Activated CD4-positive, alpha-beta T cell treated with anti-CD3 and anti-CD28 coated beads, Interleukin-2, amount 10 ng/mL, durations not matched to agents 7 days and 5 days (primary cell): ENCODE measurements around the gene DCLK2. TPM values are rescaled to one million over a fixed set of nuclear protein-coding genes. Genes with fewer than 3 reads are reported as not detected.
A peak's percentile ranks its signal among the peaks of the same experiment; 100 is the strongest.

Experiments used
- CTCF ChIA-PET: fragments of 350-600 bp; sonication (Branson Sonifier 250); formaldehyde crosslinking; loops from one replicate; lab custom pipeline; 2021; ENCODE audit warnings: antibody characterized with exemption; lab: Charles Lee
- POLR2A ChIA-PET: fragments of 350-600 bp; sonication (Branson Sonifier 250); formaldehyde crosslinking; loops from one replicate; lab custom pipeline; 2021; ENCODE audit warnings: antibody characterized with exemption; lab: Charles Lee
- DNase-seq: peaks from one replicate; pipeline ENCODE4 v3.0.0-alpha.2; 2020
- H3K27ac Mint-ChIP-seq: one replicate; pipeline ENCODE4 v1.8.0; 2021; ENCODE audit warnings: mild to moderate bottlenecking, moderate library complexity, mixed read lengths
- H3K27me3 Mint-ChIP-seq: one replicate; pipeline ENCODE4 v1.8.0; 2021; ENCODE audit warnings: mixed read lengths
- H3K36me3 Mint-ChIP-seq: one replicate; pipeline ENCODE4 v1.8.0; 2021; ENCODE audit warnings: low read depth, mixed read lengths
- H3K4me1 Mint-ChIP-seq: one replicate; pipeline ENCODE4 v1.8.0; 2021; ENCODE audit warnings: mixed read lengths
- H3K4me3 Mint-ChIP-seq: one replicate; pipeline ENCODE4 v1.8.0; 2021; ENCODE audit warnings: mild to moderate bottlenecking, moderate library complexity, mixed read lengths
- H3K9me3 Mint-ChIP-seq: one replicate; pipeline ENCODE4 v1.8.0; 2021; ENCODE audit warnings: mixed read lengths
- total RNA-seq, 2 experiments: library from RNA; stranded (reverse); gene quantifications; one replicate each; pipeline ENCODE4 v1.2.3, GENCODE V29; 2021

Gene DCLK2
- not detected for total RNA-seq

- Mint-ChIP-seq H3K27ac (no peak within 1 kb of the TSS), H3K4me3 (peak within 1 kb of the TSS; percentile 57), H3K36me3 (no peaks in the 10 kb centered on the region), H3K4me1 (no peaks in the 10 kb centered on the region), H3K9me3 (no peaks in the 10 kb centered on the region), H3K27me3 (peaks cover 57% of the 10 kb centered on the region)
- DNase-seq, result no peak
- CTCF ChIA-PET, result no interaction called here
- POLR2A ChIA-PET, result no interaction called here
Measured at GRCh38 chr4:150078041-150078578, at the start of gene DCLK2. DCLK2 (plus strand) TSS chr4:150078445; CDS start chr4:150079028, 583 bp downstream.

GRCh38 chr4:150032541-150032940, 45.7 kb upstream of the DCLK2 start:
- Mint-ChIP-seq H3K4me1 (no peaks in the 10 kb centered on the region), H3K4me3 (no peak overlapping the region), H3K9me3 (no peaks in the 10 kb centered on the region), H3K36me3 (no peaks in the 10 kb centered on the region), H3K27me3 (peaks cover 2% of the 10 kb centered on the region), H3K27ac (no peak overlapping the region)
- no peak for DNase-seq
- ChIA-PET CTCF (no interaction called here), POLR2A (no interaction called here)

- DNase-seq, result no peak
- Mint-ChIP-seq H3K36me3 (no peaks in the 10 kb centered on the region), H3K4me3 (no peak overlapping the region), H3K9me3 (no peaks in the 10 kb centered on the region), H3K4me1 (no peaks in the 10 kb centered on the region), H3K27ac (no peak overlapping the region), H3K27me3 (peaks cover 2% of the 10 kb centered on the region)
- CTCF ChIA-PET, result no interaction called here
- POLR2A ChIA-PET, result no interaction called here
Measured at GRCh38 chr4:150033081-150033480, 45.2 kb upstream of the DCLK2 start.

- Mint-ChIP-seq H3K36me3 (no peaks in the 10 kb centered on the region), H3K4me3 (no peak overlapping the region), H3K27me3 (peaks cover 2% of the 10 kb centered on the region), H3K4me1 (no peaks in the 10 kb centered on the region), H3K9me3 (no peaks in the 10 kb centered on the region), H3K27ac (no peak overlapping the region)
- no peak for DNase-seq
- POLR2A ChIA-PET, result no interaction called here
- CTCF ChIA-PET, result no interaction called here
Measured at GRCh38 chr4:150033901-150034300, 44.3 kb upstream of the DCLK2 start.

GRCh38 chr4:150037251-150037856, 40.9 kb upstream of the DCLK2 start:
- POLR2A ChIA-PET, result no interaction called here
- Mint-ChIP-seq H3K9me3 (no peaks in the 10 kb centered on the region), H3K27ac (no peak overlapping the region), H3K4me1 (no peaks in the 10 kb centered on the region), H3K36me3 (no peaks in the 10 kb centered on the region), H3K4me3 (no peak overlapping the region), H3K27me3 (peaks cover 12% of the 10 kb centered on the region)
- no peak for DNase-seq
- CTCF ChIA-PET, result no interaction called here

- no peaks in the 10 kb centered on the region for H3K36me3 Mint-ChIP-seq
- H3K4me1 Mint-ChIP-seq, result no peaks in the 10 kb centered on the region
- CTCF ChIA-PET, result no interaction called here
- no peak overlapping the region for H3K27ac Mint-ChIP-seq
- POLR2A ChIA-PET, result no interaction called here
- peaks cover 12% of the 10 kb centered on the region for H3K27me3 Mint-ChIP-seq
- no peaks in the 10 kb centered on the region for H3K9me3 Mint-ChIP-seq
- DNase-seq, result no peak
- no peak overlapping the region for H3K4me3 Mint-ChIP-seq
Measured at GRCh38 chr4:150038335-150039076, 39.7 kb upstream of the DCLK2 start.

GRCh38 chr4:150039274-150040127, 38.7 kb upstream of the DCLK2 start:
- no peak overlapping the region for H3K4me3 Mint-ChIP-seq
- no peaks in the 10 kb centered on the region for H3K36me3 Mint-ChIP-seq
- POLR2A ChIA-PET, result no interaction called here
- no peaks in the 10 kb centered on the region for H3K9me3 Mint-ChIP-seq
- H3K4me1 Mint-ChIP-seq, result no peaks in the 10 kb centered on the region
- no peak for DNase-seq
- no peak overlapping the region for H3K27ac Mint-ChIP-seq
- H3K27me3 Mint-ChIP-seq, result peaks cover 12% of the 10 kb centered on the region
- CTCF ChIA-PET, result no interaction called here

- DNase-seq, result no peak
- CTCF ChIA-PET, result no interaction called here
- Mint-ChIP-seq H3K27me3 (peaks cover 11% of the 10 kb centered on the region), H3K36me3 (no peaks in the 10 kb centered on the region), H3K4me1 (no peaks in the 10 kb centered on the region), H3K4me3 (no peak overlapping the region), H3K9me3 (no peaks in the 10 kb centered on the region), H3K27ac (no peak overlapping the region)
- POLR2A ChIA-PET, result no interaction called here
Measured at GRCh38 chr4:150044517-150044916, 33.7 kb upstream of the DCLK2 start.

- H3K27me3 Mint-ChIP-seq, result peaks cover 6% of the 10 kb centered on the region
- ChIA-PET POLR2A (no interaction called here), CTCF (no interaction called here)
- no peaks in the 10 kb centered on the region for H3K36me3 Mint-ChIP-seq
- no peaks in the 10 kb centered on the region for H3K4me1 Mint-ChIP-seq
- H3K9me3 Mint-ChIP-seq, result no peaks in the 10 kb centered on the region
- no peak for DNase-seq
- no peak overlapping the region for H3K4me3 Mint-ChIP-seq
- H3K27ac Mint-ChIP-seq, result no peak overlapping the region
Measured at GRCh38 chr4:150045410-150045809, 32.8 kb upstream of the DCLK2 start.

- H3K9me3 Mint-ChIP-seq, result no peaks in the 10 kb centered on the region
- peaks cover 3% of the 10 kb centered on the region for H3K27me3 Mint-ChIP-seq
- ChIA-PET CTCF (no interaction called here), POLR2A (no interaction called here)
- no peak for DNase-seq
- no peak overlapping the region for H3K4me3 Mint-ChIP-seq
- H3K36me3 Mint-ChIP-seq, result no peaks in the 10 kb centered on the region
- H3K27ac Mint-ChIP-seq, result no peak overlapping the region
- no peaks in the 10 kb centered on the region for H3K4me1 Mint-ChIP-seq
Measured at GRCh38 chr4:150046728-150047217, 31.5 kb upstream of the DCLK2 start.

- no peak overlapping the region for H3K4me3 Mint-ChIP-seq
- no peaks in the 10 kb centered on the region for H3K36me3 Mint-ChIP-seq
- no peak for DNase-seq
- POLR2A ChIA-PET, result no interaction called here
- H3K4me1 Mint-ChIP-seq, result no peaks in the 10 kb centered on the region
- CTCF ChIA-PET, result no interaction called here
- H3K9me3 Mint-ChIP-seq, result no peaks in the 10 kb centered on the region
- no peak overlapping the region for H3K27ac Mint-ChIP-seq
- H3K27me3 Mint-ChIP-seq, result no peaks in the 10 kb centered on the region
Measured at GRCh38 chr4:150047546-150047945, 30.7 kb upstream of the DCLK2 start.

GRCh38 chr4:150049682-150050081, 28.6 kb upstream of the DCLK2 start:
- ChIA-PET POLR2A (no interaction called here), CTCF (no interaction called here)
- no peak overlapping the region for H3K4me3 Mint-ChIP-seq
- no peaks in the 10 kb centered on the region for H3K36me3 Mint-ChIP-seq
- no peaks in the 10 kb centered on the region for H3K9me3 Mint-ChIP-seq
- no peak for DNase-seq
- H3K27ac Mint-ChIP-seq, result no peak overlapping the region
- H3K27me3 Mint-ChIP-seq, result no peaks in the 10 kb centered on the region
- H3K4me1 Mint-ChIP-seq, result no peaks in the 10 kb centered on the region

GRCh38 chr4:150050566-150050965, 27.7 kb upstream of the DCLK2 start:
- POLR2A ChIA-PET, result no interaction called here
- Mint-ChIP-seq H3K27me3 (no peaks in the 10 kb centered on the region), H3K4me3 (no peak overlapping the region), H3K36me3 (no peaks in the 10 kb centered on the region), H3K4me1 (no peaks in the 10 kb centered on the region), H3K27ac (no peak overlapping the region), H3K9me3 (no peaks in the 10 kb centered on the region)
- CTCF ChIA-PET, result no interaction called here
- no peak for DNase-seq
